Stimulated activated CD4-positive, alpha-beta T cell treated with anti-CD3 and anti-CD28 coated beads, TNF-alpha, amount 100 ng/mL, for 24 hours (primary cell): ENCODE measurements around the gene NELFB.
"Not testable (repeated sequence)": the region's sequence is repeated elsewhere in the genome, so short reads cannot be mapped to it uniquely, and the experiment has no call there.

Experiments used
- DNase-seq, 3 experiments: peaks; one replicate each; pipeline ENCODE4 v3.0.0-alpha.2; 2020; ENCODE audit warnings: low read depth in 3 of 3

Gene NELFB

GRCh38 chr9:137247135-137247915 is 7.8 kb upstream of the NELFB start:
- DNase-seq = no peak

GRCh38 chr9:137247916-137248175 is 7.3 kb upstream of the NELFB start:
- DNase-seq = no peak

- DNase-seq = no peak
Measured at GRCh38 chr9:137250329-137251193, 4.6 kb upstream of the NELFB start.

GRCh38 chr9:137251194-137251461 is 4.0 kb upstream of the NELFB start, which contains the start of gene STPG3:
Gene STPG3 (plus strand): TSS chr9:137251286. CDS start chr9:137251287, 1 bp downstream.
- no peak for DNase-seq

- no peak for DNase-seq
Measured at GRCh38 chr9:137251490-137252268, 3.4 kb upstream of the NELFB start.

- DNase-seq = no peak
Measured at GRCh38 chr9:137252555-137253506, 2.3 kb upstream of the NELFB start.

- DNase-seq = no peak
Measured at GRCh38 chr9:137253717-137254623, 1.2 kb upstream of the NELFB start.

GRCh38 chr9:137255448-137256114 is 454 bp downstream of the NELFB start:
- DNase-seq = no peak

- no peak for DNase-seq
Measured at GRCh38 chr9:137256362-137256761, 1.2 kb downstream of the NELFB start.

- DNase-seq = no peak
Measured at GRCh38 chr9:137256856-137257255, 1.7 kb downstream of the NELFB start.

- DNase-seq = not testable (repeated sequence)
Measured at GRCh38 chr9:137262173-137262908, 7.2 kb downstream of the NELFB start.

- no peak for DNase-seq
Measured at GRCh38 chr9:137262909-137263285, 7.8 kb downstream of the NELFB start.

GRCh38 chr9:137263506-137263905 is 8.4 kb downstream of the NELFB start:
- no peak for DNase-seq

- DNase-seq = no peak
Measured at GRCh38 chr9:137264067-137264466, 8.9 kb downstream of the NELFB start.

- DNase-seq = no peak
Measured at GRCh38 chr9:137265496-137266161, 10.5 kb downstream of the NELFB start.

GRCh38 chr9:137266162-137266527 is 11.0 kb downstream of the NELFB start:
- DNase-seq = no peak

GRCh38 chr9:137266585-137267453 is 11.7 kb downstream of the NELFB start:
- DNase-seq = no peak

- no peak for DNase-seq
Measured at GRCh38 chr9:137267933-137268355, 12.8 kb downstream of the NELFB start.
